Measurements from ENCODE around the gene SPATA18.

- TF ChIP-seq CTCF (IDR thresholded peaks at IDR 0.05) (no peak), POLR2A (IDR thresholded peaks at IDR 0.05) (no peak)
Measured at GRCh38 chr4:52049266-52049665, 1.8 kb upstream of the SPATA18 start.
